ENCODE measurements around the gene SLC19A2.
"Not testable (repeated sequence)": the region's sequence is repeated elsewhere in the genome, so short reads cannot be mapped to it uniquely, and the experiment has no call there.

The SLC19A2 gene, protein sequence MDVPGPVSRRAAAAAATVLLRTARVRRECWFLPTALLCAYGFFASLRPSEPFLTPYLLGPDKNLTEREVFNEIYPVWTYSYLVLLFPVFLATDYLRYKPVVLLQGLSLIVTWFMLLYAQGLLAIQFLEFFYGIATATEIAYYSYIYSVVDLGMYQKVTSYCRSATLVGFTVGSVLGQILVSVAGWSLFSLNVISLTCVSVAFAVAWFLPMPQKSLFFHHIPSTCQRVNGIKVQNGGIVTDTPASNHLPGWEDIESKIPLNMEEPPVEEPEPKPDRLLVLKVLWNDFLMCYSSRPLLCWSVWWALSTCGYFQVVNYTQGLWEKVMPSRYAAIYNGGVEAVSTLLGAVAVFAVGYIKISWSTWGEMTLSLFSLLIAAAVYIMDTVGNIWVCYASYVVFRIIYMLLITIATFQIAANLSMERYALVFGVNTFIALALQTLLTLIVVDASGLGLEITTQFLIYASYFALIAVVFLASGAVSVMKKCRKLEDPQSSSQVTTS

DNA sequence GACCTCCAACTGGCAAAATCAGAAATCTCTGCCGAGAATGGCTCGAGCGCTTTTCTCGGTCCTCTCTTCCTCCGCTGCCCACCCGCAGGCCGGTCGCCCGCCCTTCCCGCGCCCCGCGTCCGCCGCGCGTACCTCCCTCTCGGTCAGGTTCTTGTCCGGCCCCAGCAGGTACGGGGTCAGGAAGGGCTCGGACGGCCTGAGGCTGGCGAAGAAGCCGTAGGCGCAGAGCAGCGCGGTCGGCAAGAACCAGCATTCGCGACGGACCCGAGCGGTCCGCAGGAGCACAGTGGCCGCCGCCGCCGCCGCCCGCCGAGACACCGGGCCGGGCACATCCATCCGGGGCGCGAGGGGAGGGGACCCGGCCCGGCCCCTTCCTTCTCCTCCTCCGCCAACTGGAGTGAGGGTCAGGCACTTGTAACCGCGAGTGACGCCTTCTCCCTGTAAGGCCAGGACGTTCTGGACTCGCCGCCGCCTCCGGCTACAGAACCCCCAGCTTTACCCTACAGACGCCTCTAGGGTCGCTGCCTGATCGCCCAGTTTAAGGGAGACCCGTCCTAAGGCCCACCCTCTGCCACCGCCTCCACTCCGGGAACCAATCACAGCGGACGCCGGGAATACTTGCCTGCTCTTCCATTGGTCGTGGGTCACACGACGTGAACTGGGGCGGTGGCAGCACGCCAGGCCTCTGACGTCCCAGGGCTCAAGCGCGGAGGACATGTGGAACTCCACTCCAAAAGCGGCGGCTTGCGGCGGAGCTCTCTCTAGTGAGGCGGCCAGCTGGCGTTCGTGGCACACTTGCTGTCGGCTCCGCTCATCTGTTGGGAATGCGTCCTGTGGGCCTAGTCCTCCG, at the start of gene SLC19A2:
Gene SLC19A2, minus strand, starts transcription at position 514 of the 850 bp plus-strand sequence. Its CDS starts 178 bp downstream, at position 336.
- peak; percentile 99 for DNase-seq

DNA sequence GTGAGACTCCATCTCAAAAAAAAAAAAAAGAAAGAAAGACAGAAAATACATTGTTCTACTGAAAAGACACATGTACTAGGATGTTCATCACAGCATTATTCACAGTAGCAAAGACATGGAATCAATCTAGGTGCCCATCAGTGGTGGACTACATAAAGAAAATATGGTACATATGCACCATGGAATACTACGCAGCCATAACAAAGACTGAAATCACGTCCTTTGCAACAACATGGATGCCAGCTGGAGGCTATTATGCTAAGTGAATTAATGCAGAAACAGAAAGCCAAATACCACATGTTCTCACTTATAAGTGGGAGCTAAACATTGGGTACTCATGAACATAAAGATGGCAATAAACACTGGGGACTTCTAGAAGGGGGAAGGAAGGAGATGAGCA, 48.9 kb upstream of the SLC19A2 start:
- no peak for DNase-seq

DNA sequence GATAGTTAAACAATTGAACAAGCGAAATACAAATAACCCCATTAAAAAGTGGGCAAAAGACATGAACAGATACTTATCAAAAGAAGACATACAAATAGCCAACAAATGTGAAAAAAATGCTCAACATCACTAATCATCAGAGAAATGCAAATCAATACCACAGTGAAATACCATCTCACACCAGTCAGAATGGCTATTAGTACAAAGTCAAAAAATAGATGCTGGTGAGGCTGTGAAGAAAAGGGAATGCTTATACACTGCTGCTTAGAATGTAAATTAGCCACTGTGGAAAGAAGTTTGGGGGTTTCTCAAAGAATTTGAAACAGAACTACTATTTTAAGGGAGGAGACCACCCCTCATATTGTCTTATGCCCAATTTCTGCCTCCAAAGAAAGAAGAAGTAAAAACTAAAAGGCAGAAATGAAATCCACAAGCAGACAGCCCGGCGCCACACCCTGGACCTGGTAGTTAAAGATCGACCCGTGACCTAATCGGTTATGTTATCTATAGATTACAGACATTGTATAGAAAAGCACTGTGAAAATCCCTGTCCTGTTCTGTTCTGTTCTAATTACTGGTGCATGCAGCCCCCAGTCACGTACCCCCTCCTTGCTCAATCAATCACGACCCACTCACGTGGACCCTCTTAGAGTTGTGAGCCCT, 47.9 kb upstream of the SLC19A2 start:
- DNase-seq: not testable (repeated sequence)

DNA sequence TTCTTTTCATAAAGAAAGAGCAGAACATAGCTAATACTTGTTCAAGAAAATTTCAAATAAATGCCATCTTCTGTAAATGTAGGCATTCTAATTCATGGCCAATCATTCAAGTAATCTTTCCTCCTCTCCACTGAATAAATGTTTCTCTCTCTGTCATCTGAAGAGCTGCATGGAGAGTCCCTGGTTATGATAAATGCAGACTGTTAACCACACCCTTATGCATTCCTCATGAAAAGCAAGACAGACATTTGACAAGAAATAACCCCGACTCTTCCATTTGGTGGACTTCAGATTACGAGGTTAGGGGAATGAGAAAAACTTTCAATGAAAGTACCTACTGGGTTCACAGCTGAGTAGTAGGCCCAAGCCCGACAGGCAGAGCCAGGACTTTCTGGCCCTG, 44.7 kb upstream of the SLC19A2 start:
- DNase-seq: no peak

DNA sequence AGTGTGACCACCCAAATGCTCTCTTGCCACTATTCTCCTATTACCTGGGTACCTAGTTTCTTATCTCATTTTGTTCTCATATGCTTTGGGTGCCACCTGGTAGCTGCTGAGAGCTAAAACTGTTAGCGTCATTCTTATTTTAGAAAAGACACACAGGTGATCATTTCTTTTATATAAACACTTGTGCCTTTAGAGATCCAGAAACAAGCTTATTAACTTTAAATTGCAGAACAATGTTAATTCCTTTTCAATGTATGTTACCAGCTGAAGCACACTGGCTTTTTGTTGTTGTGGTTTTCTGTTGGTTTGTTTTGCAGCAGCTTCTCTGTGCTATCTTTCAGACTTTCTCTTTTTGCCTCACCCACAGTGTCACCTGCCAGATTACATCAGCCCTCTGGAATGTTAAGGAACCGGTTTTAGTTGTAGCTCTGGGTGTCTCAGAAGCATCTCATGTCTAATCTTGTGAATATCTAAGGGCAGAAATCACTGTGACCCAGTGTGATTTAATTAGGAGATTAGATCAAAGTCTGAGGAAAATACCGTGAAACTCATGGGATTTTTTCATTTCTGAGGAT, 43.4 kb upstream of the SLC19A2 start:
- no peak for DNase-seq

DNA sequence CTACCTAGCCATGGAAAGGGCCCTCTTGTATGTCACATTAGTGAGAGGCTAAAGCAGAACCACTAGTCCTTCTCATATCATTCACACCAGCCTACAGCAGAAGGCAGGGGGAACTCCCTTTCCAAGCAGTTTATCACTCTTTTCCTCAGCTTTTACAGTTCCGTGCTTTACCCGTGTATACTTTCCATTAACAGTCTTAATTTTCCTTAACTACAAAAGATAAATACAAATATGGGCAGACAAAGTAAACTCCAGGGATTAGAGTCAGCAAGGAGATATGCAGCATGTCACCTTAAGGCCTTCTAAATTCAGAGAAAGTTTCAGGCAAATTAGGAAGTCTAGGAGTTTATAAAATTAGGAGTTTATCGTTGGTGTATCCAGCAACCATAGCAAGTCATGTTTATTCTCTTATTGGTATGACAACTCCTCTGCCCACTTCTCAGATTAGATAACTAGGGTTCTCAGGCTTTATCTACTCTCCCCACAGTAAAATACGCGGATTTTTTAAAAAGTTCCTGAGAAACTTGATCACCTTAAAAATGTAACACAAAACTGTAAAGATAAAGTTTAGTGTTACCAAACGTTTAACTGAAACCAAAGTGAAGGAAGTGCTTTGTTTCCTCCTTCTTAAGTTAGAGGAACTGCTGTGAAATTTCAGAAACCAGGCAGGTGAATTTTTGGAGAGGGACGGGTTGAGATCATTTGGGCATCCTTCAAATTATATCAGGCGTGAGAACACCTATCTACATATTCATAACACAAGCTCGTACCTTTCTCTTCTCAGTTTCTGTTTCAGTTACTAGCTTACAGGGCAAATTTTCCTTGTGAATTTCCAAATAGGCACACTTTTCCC, 42.7 kb upstream of the SLC19A2 start:
- DNase-seq: no peak

DNA sequence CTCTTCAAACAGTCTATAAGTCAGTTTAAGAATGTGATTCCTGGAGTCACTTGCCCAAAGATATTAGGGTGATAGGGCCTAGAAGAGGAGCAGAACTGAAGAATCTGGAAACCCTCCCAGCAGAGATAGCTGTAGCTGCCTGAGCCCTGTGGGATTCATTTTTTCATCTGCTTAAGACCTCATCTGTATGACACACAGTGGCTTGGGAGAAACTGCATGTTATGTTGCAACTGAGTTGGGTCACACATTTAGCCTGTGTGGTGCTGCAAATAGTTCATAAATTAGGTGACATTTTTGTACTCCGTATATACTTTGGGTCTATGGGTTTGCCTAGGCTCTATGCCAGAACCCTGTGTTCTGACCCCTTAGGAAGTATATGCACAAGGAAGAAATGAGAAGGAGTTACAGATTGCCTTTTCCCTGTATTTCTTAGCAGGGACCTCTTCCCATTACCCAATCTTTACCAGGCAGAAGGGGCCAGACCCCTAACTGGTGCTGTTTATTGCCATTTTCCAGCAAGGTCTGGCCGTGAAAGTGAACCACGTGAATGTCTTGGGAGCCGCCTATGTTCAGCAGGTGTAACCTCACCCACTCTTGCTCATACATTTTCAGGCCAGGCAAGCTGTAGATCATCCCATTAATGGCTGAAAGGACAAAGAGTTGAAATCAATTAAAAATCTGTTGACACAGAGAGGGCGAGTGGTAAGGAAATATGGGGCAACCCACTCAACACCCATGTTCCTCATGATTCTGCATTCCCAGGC, 41.9 kb upstream of the SLC19A2 start:
- DNase-seq: no peak

DNA sequence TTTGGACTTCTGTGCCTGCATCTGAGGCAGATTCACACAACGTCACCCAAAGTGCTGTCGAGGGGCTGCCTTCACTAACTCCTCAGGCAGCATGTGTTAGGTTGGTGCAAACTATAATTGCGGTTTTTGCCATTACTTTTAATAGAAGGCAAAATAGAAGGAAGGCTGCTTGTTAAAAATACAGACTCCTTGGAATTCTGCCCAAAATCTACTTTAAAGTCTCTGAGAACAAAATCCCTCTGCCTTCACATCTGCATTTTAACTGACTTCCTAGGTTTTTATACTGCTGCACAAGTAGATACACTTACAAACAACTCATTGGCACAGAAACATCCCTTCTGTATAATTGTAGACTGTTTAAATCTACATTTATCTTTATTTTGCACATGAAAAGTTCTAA, 41.3 kb upstream of the SLC19A2 start:
- no peak for DNase-seq

DNA sequence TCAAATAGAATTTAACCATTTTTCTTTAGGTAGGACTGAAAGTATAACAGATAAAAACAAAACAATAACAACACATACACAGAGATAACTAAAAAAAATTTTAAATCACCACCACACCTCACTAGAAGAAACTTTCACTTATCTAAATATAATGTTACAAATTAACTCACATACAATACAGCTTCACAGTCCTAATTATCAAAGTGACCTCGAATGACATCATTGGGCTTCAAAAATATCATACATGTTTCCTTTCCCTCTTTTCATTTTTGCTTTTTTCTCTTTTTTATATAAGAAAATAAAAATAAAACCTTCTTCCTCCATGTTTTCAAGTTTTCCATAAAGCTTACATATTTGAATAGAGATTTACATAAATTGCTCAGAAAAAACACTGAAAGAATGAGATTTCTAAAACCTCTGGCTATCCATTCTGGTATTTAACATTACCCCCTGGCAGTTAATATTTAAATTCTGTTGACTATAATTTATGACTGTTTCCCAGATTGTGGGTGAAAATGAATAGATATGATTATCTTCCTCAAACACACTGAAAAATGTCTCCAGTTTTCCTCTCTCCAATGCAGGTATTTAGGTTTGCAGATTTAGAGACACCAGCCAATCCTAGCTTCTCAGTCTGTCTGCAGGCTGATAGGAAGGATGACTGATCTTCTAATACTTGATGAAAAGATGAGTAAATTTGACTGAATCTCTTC, 40.5 kb upstream of the SLC19A2 start:
- DNase-seq: no peak

DNA sequence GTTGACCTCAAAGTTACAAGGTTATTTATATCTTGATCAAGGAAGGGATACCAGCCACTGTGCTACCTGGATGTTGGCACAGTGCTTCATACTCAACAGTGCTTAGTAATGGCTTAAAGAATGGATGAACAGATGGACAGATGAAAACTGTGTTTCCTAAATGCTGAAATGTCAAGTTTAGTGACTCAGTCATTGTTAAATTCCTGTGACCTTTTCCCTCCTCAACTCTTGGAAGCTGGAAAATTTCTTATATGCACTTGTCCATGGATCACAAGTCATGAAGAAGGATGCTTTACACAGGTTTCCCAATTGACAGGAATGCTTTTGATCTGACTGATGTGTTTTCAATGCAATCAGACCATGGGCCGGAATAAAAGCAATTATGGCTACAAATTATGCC, 39.6 kb upstream of the SLC19A2 start:
- no peak for DNase-seq

DNA sequence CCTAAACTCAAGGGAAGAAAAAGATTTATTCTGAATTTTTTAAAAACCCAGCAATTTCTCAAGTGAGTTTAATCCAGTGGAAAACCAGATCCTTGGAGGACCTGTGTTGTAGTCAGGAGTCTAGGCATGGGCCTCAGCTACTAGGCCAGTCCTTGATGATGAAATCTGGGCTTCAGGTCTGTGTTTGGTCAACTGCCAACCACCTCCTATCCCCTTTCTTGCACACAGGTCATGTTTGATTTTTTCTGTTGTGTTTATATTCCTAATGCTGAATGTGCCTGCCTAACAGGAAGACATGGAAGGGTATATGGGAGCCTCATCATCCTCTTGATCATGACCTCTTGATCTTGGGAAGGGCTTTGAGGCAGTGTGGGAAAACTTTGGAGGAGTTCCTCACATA, 38.2 kb upstream of the SLC19A2 start:
- no peak for DNase-seq

DNA sequence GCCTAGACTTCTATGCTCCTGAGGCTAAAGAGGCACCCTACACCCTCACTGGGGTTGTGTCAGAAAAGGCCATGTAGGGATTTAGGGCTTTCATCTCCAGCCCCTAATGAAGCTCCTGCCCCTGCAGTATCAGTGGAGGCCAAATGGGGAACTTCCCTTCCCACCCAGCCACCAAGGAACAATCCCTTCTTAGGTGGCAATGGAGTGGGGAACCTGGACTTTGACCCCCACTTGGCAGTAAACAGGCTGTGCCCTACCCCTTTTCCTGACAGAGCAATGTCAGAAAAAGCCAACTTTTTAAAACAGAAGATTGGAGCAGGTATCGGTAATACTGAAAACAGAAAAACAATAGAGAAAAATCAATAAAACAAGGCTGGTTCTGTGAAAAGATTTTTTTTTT, 35.5 kb upstream of the SLC19A2 start:
- DNase-seq: no peak

DNA sequence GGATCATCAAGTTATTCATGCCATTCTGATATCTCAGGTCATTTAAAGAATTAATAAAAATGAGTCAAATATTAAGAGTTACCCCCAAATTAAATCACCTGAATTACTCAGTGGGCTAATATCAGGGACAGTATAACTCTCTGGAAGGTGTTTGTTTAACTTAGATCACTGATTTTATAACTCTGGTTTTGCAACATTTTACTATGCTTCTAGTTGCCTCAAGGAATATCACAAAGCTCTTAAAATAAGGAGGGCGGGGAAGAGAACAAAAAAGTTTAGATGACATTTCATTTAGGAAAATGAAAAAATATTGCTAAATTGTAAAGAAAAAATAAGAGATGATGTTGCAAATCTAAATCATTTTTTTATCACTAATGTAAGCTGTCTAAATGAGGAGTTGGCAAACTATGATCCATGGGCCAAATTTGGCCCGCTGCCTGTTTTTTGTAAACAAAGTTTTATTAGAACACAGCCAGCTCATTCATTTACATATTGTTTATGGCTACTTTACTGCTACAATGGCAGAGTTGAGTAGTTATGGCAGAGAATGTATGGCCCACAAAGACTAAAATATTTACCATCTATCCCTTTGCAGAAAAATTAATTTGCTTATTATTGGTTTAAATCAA, 31.9 kb upstream of the SLC19A2 start:
- no peak for DNase-seq

DNA sequence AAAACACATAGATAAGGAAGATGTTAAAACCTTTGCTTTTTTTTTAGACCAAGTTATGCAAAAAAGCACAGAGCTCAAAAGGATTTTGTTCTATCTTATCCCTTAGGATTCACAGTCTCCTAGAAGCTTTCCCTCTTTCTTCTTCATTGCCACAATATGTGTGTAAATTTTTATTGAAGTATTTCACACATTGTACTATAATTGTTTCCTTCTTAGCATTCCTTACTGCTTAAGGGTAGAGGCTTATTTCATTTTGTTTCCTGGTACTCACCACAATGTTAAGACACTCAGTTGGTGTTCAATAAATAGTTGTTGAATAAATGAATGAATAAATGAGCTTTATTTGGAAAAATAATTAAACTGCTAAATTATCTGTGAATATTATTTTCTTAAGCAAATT, 29.9 kb upstream of the SLC19A2 start:
- no peak for DNase-seq

DNA sequence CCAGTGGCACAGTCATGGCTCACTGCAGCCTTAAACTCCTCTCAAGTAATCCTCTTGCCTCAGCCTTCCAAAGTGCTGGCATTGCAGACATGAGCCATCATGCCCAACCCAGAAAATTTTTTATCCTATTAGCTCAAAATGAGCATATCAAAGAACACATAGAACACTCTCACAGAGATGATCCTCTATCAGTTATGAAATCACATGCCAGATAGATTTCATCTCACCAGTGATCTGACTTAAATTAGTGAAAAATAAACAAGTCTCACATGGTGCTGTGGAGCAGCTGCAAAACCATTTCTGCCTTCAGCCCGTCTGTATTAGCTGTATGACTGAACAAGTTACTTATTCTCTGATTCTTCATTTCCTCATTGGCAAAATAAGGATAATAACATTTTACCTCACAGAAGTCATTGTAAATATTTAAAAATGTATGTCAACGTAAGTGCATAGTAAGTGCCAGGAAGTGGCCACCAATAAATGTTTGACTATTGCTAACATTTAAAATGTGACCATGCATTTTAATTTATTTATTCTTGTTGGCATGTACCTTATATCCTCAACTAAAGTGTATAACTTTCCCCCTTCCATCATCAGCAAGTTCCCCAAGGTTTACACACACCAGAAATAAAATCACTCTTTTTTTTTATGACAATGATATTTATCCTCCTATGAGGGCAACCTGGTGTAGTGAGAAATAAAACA, 29.0 kb upstream of the SLC19A2 start:
- no peak for DNase-seq

DNA sequence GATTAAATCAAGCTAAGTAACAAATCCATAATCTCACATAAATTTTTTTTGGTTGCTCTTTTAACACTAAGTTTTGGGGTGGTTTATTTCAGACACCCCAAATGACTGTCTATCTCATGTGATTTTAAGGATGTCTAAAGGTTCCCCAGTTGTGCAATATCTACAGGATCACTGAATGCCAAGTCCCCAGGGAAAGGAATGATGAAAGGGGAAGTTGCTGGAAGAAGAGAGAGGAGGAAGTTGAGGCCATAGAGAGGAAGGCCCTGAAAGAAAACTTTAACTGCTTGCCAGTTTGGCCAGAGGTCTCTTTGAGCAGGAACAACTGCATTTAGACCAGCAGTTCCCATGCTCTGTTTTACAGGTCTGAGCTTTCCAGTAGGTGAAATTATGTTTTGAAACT, 27.5 kb upstream of the SLC19A2 start:
- DNase-seq: no peak

DNA sequence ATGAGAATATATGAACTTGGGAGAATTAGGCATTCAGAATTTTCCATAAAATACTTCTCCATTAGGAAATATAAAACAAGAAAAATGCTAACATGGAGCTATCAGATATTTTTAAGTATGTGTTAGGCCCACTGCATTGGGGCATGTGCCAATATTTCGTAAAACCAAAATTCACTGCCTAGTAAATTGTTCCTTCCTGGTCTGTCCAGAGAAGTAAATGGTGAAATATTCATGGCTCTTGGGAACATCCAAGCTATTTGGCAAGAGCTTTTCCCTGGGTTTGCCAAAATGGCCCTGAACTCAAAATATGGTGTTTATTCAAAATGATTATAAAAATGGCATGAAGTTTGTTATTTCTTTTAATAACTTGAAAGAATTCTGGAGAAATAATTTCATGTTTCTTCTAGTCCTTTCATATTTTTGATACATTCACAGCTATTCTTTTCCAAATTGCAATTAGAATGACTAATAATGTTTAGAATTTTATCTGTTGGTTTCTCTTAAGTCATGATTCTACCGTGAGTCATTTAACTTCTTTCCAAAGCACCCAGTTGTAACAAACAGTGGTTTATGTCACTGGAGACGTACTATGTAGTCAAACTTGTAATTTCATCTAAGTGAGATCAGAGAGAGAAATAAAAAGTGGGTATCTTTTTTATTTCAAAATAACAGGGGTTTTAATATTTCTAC, 25.7 kb upstream of the SLC19A2 start:
- no peak for DNase-seq

DNA sequence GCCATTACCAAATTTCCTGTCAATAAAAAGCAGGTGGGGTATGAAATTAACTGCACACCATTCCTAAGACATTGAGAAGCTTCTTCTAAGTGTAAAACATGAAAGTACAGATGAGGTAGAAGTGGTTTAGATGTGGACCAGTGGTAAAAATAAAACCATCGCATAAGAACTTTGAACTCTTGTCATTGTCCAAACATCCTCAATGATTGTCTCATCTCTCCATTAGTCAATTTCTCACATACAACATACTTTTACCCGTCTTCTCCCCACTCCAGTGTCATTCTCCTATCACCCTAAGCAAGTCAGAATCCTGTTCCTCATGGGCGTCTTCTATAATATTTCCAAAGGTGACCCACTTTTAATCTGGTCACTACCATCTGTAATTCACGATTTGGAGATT, 24.3 kb upstream of the SLC19A2 start:
- no peak for DNase-seq

DNA sequence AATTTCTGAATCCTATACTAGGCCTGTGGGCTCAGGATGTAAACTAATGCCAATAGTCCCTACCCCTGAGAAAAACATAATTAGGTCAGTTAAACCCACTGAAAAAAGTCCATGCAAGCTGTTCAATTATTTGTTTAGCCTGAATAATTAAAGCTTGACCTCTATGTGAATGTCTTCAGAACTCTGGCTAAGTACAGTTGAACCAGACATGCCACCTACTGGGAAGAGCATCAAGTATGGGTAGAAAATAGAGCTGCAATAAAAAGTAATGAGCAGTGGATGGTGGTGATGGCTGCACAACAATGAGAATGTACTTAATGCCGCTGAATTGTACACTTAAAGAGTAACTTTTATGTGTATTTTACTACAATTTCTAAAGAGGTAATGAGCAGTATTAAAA, 23.6 kb upstream of the SLC19A2 start:
- no peak for DNase-seq

Data from NCI-H1694 (cell line).